HG03039 (cell line): ENCODE data around the gene IGFLR1.
"Not testable (repeated sequence)": the region's sequence is repeated elsewhere in the genome, so short reads cannot be mapped to it uniquely, and the experiment has no call there.

Experiments used
- ATAC-seq: cut with Tn5 transposase; IDR thresholded peaks from one replicate; pipeline ENCODE4 v1.9.1; 2021; ENCODE audit warnings: mild to moderate bottlenecking, moderate library complexity; ENCODE audit not compliant: unreplicated experiment

IGFLR1 gene

DNA sequence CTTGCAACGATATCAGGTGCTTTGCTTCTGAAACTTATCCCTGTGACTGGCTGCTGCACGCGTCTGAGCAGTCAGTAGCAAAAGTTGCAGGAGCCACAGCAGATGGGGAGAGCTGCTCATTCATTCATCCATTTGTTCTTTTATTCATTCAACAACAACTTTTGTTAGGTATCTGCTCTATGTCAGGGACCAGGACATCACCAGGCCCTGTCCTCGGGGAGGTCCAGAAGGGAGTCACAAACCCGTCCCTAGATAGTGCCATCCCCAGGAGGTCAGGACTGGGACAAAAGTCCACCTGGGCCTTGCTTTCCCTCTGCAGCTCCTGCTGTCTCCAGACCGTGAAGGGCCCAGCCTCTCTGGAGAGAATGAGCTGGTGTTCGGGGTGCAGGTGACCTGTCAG lies 35.7 kb upstream of the IGFLR1 start:
- no peak for ATAC-seq

DNA sequence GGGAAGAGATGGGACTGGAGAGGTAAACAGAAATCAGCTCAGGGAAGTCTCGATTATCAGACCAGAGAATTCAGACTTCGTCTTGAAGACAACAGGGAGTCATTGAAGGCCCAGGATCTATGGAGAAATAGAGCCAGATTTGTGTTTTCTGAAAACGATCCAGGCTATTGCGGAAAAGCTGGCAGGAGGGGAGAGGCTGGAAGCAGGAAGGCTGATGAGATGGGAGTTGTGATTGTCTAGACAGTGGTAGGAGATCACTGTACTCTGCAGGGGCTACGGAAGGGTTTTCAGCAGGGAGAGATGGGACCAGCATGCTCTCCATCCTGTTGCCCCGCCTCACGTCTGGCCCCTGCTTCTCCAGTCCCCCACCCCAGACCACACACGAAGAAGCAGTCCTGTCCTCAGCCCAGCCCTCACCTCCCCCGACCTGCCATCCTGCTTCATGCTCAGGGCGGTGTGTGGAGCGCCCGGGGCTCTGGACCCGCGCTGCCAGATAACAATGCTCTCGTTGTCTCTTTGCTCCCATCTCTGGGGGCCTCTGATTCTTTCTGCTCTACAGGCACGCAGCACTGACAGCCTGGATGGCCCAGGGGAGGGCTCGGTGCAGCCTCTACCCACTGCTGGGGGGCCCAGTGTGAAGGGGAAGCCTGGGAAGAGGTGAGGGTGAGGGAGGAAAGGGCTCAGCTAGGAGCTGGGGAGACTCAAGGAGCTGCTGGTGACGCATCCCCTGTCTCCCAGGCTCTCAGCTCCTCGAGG lies 35.0 kb upstream of the IGFLR1 start:
- ATAC-seq = no peak

DNA sequence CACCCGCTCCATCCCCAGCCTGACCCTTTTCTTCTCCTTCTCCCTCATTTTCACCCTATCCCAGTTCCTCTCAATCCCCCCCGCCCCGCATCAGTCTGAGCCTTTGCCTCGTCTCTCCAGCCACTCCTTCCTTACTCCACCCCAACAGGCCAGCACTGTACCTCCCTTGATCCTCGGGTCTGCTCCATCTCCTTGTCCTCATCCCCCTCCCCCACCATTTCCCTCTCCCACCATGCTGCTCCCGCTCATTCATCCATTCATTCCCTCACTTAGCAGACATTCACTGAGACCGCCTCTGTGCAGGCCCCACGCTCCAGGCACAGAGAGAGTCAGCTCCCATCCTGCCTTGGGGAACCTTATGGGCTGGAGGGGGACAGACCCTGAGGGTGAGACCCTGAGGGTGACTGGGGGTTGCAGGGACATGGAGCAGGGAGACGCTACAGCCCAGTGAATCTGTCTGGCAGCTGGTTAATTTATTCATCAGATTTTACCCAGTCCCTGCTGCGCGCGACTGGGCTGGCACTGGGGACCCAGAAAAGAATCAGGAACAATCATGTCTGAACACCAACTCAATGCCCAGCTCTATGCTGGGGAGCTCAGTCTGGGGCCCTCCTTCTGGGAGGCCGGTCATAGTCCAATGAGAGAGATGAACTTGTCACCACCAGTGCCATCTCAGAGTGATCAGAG lies 34.0 kb upstream of the IGFLR1 start:
- no peak for ATAC-seq

DNA sequence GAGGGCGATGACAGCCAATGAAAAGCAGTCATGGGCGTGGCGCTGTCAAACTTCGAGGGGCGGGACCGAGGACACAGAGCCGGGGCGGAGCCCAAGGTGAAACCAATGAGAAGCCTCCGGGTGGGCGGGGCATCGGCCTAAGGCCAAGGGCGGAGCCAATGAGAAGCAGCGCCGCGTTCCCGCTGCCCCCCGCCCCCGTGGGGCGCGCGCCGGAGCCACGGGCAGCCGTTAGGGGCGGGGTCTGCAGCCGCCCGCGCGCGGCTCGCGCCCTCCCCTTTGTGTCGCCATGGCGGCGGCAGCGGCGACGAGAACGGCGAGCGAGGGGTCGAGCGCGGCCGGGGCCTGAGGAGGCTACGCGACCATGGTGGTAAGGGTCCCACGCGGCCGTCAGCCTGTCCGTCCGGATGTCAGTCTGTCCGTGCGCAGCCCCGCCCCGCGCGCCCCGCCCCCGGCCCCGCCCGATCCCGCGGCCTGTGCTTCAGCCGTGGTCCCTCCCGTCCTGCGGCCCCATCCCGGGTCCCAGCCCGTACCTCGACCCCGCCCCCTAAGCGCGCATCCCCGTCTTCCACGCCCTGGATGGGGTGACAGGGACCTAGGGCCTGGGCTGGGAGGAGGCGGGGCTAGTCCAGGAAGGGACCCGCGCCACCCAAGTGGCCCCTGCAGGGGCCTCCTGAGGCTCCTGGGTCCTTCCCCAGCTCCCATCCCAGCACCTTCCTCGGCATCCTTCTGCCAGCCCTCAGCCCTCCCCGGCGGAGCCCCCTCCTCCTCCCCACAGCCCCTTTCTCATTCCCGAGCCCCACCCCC lies 33.2 kb upstream of the IGFLR1 start, which contains the start of gene ARHGAP33:
ARHGAP33 (plus strand) TSS at position 267 of the 804 bp plus-strand sequence; CDS start at position 362, 95 bp downstream.
- ATAC-seq = peak; percentile 87

DNA sequence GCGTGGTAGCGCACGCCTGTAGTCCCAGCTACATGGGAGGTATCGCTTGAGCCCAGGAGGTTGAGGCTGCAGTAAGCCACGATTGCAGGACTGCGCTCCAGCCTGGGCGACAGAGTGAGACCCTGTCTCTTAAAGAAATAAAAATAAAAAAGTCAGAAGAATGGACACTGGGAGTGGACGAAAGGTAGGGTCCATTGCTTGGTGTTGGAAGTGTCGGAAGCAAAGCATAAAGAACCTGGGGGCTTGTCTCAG lies 32.7 kb upstream of the IGFLR1 start:
- no peak for ATAC-seq

DNA sequence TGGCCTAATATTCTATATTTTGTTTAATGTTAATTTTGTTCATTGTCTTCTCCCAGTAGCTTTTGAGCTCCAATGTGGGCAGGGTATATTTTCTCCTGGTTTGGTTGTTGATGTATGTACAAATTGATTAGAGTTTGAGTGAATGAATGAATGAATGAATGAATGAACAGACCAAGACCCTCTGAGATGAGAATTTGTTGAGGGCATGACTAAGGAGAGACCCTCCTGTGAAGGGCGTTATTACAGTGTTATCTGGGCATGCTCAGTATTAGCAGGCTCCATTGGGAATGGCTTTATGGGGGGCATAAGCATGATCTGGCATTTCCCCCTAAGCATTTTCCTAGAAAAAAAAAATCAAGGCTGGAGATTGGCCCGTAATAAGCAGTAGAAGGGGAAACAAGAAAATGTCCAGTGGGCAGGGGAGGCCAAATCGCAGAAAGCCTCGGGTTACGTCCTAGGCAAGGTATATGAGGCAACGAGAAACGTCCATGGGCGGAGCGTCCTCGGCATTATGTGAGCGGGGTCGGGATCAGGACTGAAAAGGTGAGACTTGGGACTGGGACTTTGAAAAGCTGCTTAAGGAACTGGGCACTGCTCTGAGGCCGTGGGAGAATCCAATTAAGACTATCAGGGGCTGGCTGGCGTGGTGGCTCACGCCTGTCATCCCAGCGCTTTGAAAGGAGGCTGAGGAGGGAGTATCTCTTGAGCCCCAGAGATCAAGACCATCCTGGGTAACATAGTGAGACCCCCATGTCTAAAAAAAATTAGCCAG lies 32.2 kb upstream of the IGFLR1 start:
- no peak for ATAC-seq

DNA sequence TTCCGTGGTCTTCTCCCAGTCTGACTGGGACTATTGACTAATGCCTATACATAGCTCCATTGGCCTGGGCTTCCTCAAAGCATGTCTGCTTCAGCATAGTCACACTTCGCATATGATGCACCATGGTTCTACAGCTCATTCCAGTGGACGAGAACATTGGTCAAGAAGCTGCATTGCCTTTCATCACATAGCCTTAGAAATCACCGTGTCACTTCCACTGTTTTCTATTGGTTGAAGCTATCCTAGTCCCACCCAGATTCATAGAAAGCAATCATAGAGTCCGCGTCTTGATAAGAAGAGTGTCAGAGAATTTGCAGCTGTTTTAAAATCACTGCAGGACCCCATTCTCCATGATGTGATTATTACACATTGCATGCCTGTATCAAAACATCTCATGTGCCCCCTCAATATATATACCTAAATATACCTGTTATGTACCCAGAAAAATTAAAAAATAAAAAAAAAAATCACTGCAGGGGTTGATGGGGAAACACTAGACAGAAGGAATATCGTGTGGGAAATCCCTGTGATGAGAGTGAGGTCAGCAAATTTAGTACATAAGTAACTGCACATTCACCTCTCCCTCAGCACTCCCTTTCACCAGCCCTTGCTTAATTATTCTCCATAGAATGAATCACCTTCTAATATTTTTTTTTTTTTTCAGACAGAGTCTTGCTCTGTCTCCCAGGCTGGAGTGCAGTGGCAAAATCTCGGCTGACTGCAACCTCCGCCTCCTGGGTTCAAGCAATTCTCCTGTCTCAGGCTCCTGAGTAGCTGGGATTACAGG lies 31.0 kb upstream of the IGFLR1 start:
- no peak for ATAC-seq

DNA sequence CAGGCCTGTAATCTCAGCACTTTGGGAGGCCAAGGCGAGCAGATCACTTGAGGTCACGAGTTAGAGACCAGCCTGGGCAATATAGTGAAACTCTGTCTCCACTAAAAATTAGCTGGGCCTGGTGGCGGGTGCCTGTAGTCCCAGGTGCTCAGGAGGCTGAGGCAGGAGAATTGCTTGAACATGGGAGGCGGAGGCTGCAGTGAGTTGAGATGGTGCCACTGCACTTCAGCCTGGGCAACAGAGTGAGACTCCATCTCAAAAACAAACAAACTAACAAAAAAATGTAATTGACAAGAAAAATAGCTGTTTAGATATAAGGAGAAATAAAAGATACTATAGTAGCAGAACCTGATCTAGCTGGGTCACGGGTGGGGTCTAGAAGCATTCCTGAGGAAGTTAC lies 30.1 kb upstream of the IGFLR1 start:
- not testable (repeated sequence) for ATAC-seq

DNA sequence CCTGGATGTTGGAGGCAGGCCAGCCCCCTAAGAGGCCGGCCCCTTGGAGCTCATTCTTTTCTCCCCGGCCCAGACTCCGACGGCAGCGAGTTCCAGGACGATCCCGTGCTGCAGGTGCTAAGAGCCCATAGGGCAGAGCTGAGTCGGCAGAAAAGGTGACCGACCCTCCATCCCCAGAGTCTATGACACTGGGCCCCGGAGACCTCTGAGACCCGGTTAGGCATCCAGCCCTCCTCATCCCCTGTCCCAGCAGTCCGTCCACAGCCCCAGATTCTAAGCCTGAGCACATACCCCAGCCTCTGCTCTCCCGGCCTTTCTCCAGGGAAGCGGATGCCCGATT lies 25.8 kb upstream of the IGFLR1 start:
- no peak for ATAC-seq

DNA sequence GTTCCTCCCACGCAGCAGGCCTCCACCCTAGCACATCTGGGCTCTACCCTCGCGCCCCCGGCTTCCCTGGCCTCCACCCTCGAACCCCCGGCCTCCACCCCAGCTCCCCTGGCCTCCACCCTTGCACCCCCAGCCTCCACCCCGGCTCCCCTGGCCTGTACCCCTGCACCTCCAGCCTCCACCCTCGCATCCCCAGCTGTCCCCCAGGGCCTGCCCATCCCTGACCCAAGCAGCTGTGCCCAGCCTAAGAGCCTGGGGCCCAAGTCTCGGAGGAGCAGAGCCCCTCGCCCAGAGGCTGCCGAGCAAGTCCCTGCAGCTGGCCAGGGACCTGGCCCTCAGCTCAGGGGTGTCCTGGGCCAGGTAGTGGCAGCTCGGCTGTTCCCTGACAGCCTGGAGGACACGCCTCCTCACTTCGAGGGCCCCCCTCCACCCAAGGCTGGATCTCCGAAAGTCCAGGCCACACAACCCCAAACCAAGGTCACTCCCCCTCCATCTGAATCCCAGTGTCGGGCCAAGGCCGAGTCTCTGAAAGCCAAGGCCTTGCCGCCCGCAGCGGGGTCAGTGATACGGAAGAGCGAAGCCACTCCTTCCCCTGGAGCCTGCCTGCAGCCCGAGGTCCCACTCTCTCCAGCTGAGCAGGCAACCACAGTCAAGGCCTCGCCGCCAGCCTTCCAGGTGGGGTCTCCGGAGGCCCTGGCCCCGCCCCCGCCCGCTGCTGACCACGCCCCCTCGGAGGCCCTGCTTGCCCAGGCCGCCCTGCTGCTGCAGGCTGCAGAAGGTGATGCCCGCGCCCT lies 25.2 kb upstream of the IGFLR1 start:
- ATAC-seq = no peak

DNA sequence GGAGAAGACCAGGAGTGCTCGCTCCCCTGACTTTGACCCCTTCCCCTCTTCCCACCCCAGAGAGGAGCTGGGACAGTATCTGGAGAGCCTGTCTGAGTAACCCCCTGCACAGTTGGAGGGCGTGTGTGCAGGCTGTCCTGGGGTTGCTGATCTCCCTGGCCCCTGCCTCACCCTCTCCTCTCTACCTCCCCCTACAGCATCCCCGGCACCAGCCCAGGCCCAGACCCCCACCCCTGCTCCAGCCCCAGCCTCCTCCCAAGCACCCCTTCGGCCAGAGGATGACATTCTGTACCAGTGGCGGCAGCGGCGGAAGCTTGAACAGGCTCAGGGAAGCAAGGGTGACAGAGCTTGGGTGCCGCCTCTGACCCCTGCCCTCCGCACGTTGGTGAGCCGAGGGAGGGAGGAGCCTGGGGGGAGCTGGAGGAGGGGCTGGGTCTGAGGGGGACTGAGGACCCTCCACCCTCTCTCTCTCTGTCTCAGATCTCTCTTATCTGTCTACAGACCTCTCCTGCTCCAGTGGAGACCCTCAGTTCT lies 24.4 kb upstream of the IGFLR1 start:
- ATAC-seq = no peak

DNA sequence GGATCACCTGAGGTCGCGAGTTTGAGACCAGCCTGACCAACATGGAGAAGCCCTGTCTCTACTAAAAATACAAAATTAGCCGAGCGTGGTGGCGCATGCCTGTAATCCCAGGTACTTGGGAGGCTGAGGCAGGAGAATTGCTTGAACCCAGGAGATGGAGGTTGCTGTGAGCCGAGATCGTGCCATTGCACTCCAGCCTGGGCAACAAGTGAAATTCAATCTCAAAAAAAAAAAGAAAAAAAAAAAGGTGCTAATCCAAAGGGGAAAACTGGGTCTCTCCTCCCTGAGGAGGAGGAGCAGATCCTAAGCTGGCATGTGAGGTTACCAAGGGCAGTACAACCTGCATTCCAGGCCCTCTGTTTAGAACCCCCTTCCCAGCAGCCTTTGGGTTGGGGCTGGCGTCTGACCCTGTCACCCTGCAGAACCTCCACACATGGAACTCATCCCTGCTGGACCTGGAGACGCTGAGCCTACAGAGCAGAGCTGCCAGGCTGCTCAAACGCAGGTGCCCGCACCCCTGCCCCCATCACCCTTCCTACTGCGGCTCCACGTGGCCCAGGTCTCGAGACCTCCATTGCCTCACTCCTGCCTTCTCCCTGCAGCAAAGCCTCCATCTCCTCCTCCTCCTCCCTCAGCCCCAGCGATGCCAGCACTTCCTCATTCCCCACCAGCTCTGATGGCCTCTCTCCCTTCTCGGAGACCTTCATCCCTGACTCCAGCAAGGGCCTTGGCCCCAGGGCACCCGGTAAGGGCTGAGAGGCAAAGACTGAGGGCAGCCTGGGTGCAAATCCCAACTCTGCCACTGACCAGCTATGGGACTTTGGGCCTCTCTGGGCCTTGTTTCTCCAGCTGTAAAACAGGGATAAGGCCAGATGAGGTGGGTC lies 22.4 kb upstream of the IGFLR1 start:
- no peak for ATAC-seq

DNA sequence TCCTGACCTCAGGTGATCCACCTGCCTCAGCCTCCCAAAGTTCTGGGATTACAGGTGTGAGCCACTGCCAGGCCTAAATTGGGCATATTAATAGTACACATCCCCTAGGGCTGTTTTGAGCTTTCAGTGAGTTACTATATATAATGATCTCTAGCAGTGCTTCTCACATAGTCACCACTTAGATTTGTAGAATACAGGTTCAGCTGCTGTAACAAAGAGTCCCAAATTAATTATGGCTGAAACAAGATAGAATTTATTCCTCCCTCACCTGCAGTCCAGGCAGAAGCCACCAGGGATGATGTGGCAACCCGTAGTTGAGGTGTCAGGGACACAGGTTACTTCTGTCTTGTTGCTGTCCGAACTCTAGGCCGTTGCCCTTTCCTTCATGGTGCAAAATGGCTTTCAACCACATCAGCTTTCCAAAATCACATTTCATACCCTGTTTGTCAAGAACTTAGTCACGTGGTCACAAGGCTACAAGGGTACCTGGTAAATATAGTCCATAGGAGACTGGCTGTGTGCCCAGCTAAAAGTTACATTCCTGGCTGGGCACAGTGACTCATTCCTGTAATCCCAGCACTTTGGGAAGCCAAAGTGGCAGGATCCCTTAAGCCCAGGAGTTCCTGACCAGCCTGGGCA lies 18.6 kb upstream of the IGFLR1 start:
- no peak for ATAC-seq

DNA sequence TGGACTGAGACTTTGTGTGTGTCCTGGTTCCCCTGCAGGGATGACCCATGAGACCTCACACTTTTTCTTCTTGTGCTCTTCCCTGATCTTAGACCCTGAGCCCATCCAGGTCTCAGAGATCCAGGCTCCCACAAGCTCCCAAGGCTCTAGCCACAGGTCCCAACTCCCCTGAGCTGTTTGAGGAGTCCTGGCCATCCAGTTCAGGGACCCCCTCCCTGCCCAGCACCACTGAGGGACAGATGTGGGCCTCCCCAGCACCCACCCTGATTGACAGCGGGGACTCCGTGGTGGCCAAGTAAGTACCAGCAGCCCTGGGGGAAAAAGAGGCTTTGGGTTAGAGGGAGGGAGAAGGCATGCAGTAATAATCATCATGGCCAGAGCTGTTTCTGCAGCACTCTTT lies 17.4 kb upstream of the IGFLR1 start:
- no peak for ATAC-seq

DNA sequence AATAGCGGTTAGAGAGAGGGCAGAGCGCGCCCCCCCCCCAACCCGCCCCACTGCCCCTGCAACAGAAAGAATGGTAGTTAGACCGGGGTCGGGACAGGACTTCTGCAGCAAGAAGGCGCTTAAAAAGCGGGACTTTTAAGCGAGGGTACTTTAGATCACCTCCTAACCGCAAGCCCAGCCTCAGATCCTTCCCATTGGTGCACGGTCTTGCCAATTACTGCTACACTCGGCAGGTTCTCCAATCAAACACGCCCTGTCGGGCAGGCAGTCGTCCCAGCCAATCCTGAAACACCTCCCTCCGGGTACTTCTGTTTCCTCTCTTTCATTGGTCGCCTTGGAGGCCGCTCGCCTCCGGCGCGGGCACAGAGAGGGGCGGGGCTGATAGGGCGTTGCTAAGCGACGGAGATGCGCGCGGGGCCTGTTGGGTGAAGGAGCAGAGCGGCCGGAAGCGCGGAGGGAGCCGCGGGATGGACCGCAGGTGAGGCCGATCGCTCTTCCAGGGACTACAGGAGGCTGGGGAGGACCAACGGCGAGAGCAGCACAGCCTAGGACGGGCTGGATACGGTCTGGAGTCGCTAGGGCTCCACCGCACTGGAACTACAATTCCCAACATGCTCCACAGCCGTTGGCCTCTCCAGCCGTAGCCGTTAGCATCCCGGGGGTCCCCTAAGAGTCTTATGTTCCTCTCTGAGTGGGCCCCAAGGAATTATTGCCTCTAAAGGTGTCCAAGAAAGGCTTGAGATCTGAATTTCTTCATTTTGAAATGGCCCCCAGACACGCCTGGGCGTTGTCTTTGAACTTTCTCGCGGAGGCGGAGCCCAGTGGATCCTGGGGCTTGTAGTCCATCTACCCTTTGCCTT lies 15.7 kb upstream of the IGFLR1 start, which contains the start of gene PROSER3:
PROSER3 (plus strand) TSS at position 428 of the 860 bp plus-strand sequence; CDS start at position 468, 40 bp downstream.
- peak; percentile 89 for ATAC-seq

DNA sequence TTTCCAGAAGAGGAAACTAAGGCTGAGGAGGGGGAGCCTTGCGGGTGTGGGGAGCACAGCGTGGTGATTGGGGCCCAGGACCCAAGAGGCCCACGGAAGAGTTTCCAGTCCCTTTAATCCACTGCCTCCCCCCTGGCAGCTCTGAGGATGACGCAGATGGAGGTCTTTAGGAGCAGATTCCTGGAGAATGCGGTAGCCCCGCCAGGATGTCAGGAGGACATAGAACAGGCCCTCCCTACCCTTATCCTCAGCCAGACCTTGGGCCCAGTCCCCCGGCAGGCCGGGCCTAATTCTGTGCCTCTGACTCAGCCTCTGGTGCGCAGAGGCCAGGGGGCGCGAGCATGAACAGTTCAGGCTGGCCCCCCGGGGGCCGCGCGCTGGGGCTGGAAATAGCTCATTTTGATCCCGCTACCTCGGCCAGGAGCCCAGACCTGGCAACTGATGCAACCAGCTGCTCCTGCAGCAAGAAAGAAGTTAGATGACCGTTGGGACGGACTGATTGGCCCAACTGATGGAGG lies 15.0 kb upstream of the IGFLR1 start:
- no peak for ATAC-seq
